Keratinocyte (primary cell): ENCODE data around the gene SHISA8.

ENCODE experiments used
- CTCF ChIP-seq, 3 experiments: IDR thresholded peaks in 1 of 3; conservative IDR thresholded peaks in 1 of 3; optimal IDR thresholded peaks in 1 of 3; 2 replicates in 2 of 3; 3 replicates in 1 of 3; pipeline versions ENCODE3 to v1.5.1; 2011; ENCODE audit warnings: low read length in 3 of 3, mild to moderate bottlenecking in 3 of 3, moderate library complexity in 2 of 3, control low read depth in 1 of 3, inconsistent platforms in 1 of 3; ENCODE audit not compliant: insufficient read depth in 2 of 3; ENCODE audit errors: extremely low read depth in 1 of 3
- EZH2 ChIP-seq: IDR thresholded peaks from one replicate; pipeline ENCODE4 v1.6.1; 2012; ENCODE audit warnings: inconsistent platforms, mild to moderate bottlenecking, low read length, moderate library complexity

GRCh38 chr22:41893591-41894375, 21.1 kb downstream of the SHISA8 start:
- no peak for TF ChIP-seq CTCF (optimal IDR thresholded peaks at IDR 0.05 in 1 of 3, IDR thresholded peaks at IDR 0.05 in 1 of 3, conservative IDR thresholded peaks at IDR 0.05 in 1 of 3; ENCODE audit: extremely low read depth in 1 of 3, insufficient read depth in 2 of 3, low read length in 3 of 3)
- TF ChIP-seq EZH2 = no peak
